NCI-H2227 treated with DMSO at 0.1 percent for 48 hours (cell line): ENCODE results near the gene NEK10.

Experiments
- DNase-seq: peaks from one replicate; lab custom pipeline; 2025; lab: John Stamatoyannopoulos, UW

The NEK10 gene

GRCh38 chr3:27244374-27244773, 124.8 kb downstream of the NEK10 start:
- DNase-seq, result no peak

GRCh38 chr3:27239951-27240350, 129.2 kb downstream of the NEK10 start:
- DNase-seq, result no peak

DNA sequence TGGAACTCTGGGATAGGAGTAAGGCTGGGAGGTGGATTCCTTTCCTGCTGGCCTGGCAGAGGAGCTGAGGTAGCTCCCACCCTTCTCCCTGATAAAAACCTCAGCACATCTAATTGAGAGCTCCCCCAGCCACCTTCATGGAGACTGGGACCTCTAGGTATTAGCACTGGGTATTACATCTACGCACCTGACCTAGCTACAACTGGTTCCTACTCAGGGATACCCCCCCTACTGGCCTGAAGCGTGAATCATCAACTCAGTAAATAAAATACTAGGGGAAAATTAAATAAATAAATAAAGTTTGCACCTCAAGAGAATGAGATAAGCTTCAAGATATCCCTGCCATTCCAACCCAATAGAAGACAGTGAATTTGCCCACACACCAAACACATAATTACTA, 140.4 kb downstream of the NEK10 start:
- no peak for DNase-seq

- DNase-seq, result no peak
Measured at GRCh38 chr3:27224197-27224596, 145.0 kb downstream of the NEK10 start.

DNA sequence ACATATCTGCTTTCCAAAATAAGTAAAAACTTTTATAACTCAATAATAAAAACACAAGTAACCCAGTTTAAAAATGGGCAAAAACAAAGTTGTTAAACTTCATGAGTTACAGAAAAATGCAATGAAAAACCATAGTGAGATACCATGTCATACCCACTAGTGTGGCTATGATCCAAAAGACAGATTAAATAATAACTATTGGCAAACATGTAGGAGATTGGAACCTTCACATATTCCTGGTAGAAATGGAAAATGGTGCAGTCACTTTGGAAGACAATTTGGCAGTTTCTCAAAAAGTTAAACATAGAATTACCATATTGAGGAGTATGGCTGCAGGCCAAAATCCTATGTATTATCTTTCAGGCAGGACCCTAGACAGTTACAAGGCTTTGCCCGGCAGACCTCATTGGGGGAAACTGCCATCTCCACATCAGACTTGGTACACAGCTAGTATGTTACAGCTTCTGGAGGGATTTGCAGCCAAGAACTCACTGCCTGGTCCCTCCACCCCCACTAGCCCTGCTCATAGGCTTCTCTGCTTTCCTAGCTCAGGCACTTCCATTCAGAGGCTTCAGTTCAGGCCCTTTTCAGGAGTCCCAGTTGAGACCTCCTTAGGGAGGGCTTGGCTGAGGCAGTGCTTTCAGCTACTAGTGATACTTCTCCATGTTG, 147.8 kb downstream of the NEK10 start:
- no peak for DNase-seq

- no peak for DNase-seq
Measured at GRCh38 chr3:27220166-27220565, 149.0 kb downstream of the NEK10 start.

GRCh38 chr3:27219127-27219845, 149.9 kb downstream of the NEK10 start:
- DNase-seq, result no peak

DNA sequence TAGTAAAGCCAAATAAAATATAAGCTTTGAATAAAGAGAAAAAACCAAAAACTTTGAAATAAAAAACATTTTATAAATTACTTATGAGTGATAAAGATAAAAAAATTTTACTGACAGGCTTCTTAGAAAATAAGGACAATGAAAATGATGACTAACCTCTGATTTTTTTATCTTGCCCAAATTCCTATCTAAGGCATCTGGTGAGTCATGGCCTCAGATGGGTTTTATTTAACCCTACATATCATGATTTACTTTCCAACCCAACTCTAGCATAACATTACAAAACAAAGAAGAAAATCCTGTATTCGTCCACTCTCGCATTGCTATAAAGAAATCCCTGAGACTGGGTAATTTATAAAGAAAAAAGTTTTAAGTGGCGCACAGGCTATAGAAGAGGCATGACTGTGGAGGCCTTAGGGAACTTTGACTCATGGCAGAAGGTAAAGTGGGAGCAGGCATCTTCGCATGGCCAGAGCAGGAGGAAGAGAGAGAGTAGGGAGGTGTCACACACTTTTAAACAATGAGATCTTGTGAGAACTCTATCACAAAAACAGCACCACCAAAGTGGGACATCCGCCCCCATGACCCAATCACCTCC, 152.1 kb downstream of the NEK10 start:
- DNase-seq, result no peak

GRCh38 chr3:27216295-27216855, 152.8 kb downstream of the NEK10 start:
- no peak for DNase-seq

DNA sequence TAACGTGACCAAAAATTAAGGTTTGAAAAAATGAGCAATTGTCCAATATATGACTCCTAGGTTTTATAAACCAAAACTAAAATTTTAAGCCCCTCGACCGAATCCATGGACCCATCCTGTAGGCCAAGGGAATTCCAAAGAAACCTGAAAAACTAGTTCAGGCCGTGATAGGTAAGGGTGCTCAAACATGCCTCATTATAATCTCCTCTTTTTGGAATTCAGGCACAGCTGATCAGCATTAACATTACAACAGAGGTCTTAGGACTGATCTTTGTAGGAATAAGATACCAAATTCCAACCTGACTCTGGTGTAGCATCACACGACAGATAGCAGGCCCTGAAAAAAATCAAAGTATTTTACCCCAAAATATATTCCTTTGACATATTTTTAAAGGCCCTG, 155.7 kb downstream of the NEK10 start:
- DNase-seq, result no peak

DNA sequence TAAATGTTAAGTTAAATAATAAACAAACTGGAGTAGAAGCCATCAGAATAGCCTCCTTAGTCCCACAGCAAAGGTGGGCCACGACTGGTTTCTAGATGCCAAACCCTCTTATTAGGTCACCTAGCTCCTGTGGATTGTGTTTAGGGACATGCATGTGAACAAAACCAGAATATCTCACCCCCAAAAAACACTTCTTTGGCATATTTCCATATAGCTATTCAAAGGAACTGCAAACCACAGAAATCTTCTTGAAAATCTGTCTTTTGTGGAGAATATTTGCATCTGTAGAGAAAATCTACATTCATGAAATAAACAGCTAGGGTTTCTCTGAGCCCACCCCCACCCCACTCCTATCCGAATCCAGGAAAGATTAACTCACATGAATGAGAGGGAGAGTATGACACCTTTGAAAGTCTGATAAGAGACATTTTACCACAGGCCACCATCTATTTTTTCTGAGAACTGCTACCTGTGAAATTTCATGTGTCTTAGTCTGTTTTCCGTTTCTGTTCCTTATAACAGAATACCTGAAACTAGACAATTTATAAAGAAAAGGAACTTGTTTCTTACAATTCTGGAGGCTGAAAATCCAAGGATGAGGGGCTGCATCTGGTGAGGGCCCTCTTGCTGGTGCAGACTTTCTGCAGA, 159.4 kb downstream of the NEK10 start:
- DNase-seq, result no peak

GRCh38 chr3:27208961-27209616, 160.1 kb downstream of the NEK10 start:
- no peak for DNase-seq

GRCh38 chr3:27202959-27203358, 166.2 kb downstream of the NEK10 start:
- no peak for DNase-seq

DNA sequence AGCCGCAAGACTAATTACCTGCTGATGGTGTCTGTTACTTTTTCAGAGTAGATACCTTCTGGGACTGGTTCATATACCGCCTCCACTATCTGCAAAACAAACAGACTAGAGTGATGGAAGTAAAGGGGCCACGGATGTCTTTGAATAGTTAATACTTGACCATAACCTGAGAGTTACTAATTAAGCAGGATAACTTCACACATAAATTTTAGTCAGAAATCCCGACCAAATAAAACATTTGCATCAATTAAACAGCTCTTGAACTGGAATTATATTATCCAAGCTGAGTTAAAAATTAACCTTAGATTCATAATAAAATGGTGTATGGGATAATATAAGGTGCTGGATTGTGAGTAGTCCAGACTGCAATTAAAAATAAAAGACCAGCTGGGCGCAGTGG, 167.7 kb downstream of the NEK10 start:
- no peak for DNase-seq

GRCh38 chr3:27200721-27201489, 168.3 kb downstream of the NEK10 start:
- no peak for DNase-seq

- no peak for DNase-seq
Measured at GRCh38 chr3:27194861-27195483, 174.2 kb downstream of the NEK10 start.

- no peak for DNase-seq
Measured at GRCh38 chr3:27193056-27193455, 176.1 kb downstream of the NEK10 start.

DNA sequence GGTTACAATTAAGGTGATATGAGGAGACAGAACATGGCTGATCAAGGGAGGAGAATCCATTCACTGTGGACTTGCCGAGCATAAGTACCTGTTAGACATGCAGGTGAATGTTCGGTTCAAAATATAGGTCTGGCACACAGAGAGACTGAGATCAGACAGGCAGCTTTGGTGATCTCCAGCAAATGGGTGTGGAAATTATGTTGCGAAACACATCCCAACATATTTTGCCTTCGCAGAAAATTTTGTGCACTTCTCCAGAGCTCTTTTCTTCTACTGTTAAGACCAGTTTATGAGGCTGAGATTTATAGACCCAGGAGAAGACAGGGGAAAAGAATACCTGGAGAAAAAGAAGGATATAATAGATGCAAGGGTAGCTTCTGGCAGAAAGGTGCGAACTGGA, 183.2 kb downstream of the NEK10 start:
- no peak for DNase-seq

- DNase-seq, result no peak
Measured at GRCh38 chr3:27185231-27185989, 183.8 kb downstream of the NEK10 start.

DNA sequence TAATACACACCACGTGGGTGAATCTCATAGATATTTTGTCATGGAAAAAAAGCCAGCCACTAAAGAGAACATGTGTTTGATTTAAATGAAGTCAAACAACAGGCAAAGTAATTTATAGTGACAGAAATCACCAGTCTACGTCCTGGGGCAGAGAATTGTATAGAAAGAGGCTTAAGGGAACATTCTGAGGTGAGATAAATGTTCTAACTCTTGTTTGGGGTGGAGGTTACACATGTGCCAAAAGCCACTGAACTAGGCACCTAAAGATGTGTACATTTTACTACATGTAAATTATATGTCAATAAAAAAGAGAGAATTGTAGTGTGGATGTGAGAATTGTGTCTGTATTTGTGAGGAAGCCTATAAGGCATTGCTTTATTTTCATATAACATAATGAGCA, 184.9 kb downstream of the NEK10 start:
- DNase-seq, result no peak
